Activated naive CD4-positive, alpha-beta T cell treated with anti-CD3 and anti-CD28 coated beads, Interleukin-2, amount 10 ng/mL, durations not matched to agents 7 days and 5 days (primary cell): Measurements from ENCODE around the gene CA5A.
"Not testable (repeated sequence)": the region's sequence is repeated elsewhere in the genome, so short reads cannot be mapped to it uniquely, and the experiment has no call there.

ENCODE experiments used
- CTCF ChIA-PET: fragments of 350-600 bp; sonication (Branson Sonifier 250); formaldehyde crosslinking; loops from one replicate; lab custom pipeline; 2021; ENCODE audit warnings: antibody characterized with exemption; lab: Charles Lee
- DNase-seq: peaks from one replicate; pipeline ENCODE4 v3.0.0-alpha.2; 2020
- H3K27ac Mint-ChIP-seq: one replicate; pipeline ENCODE4 v1.8.0; 2021; ENCODE audit warnings: mild to moderate bottlenecking, moderate library complexity, mixed read lengths
- H3K27me3 Mint-ChIP-seq: one replicate; pipeline ENCODE4 v1.8.0; 2021; ENCODE audit warnings: mild to moderate bottlenecking, mixed read lengths
- H3K36me3 Mint-ChIP-seq: one replicate; pipeline ENCODE4 v1.8.0; 2021; ENCODE audit warnings: mixed read lengths
- H3K4me1 Mint-ChIP-seq: one replicate; pipeline ENCODE4 v1.8.0; 2021; ENCODE audit warnings: mixed read lengths
- H3K4me3 Mint-ChIP-seq: one replicate; pipeline ENCODE4 v1.8.0; 2021; ENCODE audit warnings: mild to moderate bottlenecking, moderate library complexity, mixed read lengths
- H3K9me3 Mint-ChIP-seq: one replicate; pipeline ENCODE4 v1.8.0; 2021; ENCODE audit warnings: mixed read lengths

The CA5A gene

GRCh38 chr16:87862597-87863326 is 73.6 kb downstream of the CA5A start:
- Mint-ChIP-seq H3K4me1 (peaks cover 79% of the 10 kb centered on the region), H3K27ac (peak overlapping the region; percentile 76), H3K36me3 (peaks cover 42% of the 10 kb centered on the region)
- CTCF ChIA-PET, result interaction anchor here (14.6 kb wide), 1 partner anchor 14 kb away, joined by 254 read pairs; no protein-coding TSS in a partner anchor
- not testable (repeated sequence) for H3K4me3 Mint-ChIP-seq, H3K27me3 Mint-ChIP-seq, DNase-seq, H3K9me3 Mint-ChIP-seq

GRCh38 chr16:87861300-87862099 is 74.8 kb downstream of the CA5A start:
- not testable (repeated sequence) for DNase-seq, H3K9me3 Mint-ChIP-seq, H3K27ac Mint-ChIP-seq, H3K27me3 Mint-ChIP-seq, H3K4me3 Mint-ChIP-seq
- CTCF ChIA-PET, result interaction anchor here (1.5 kb wide), 1 partner anchor 11 kb away, joined by 9 read pairs; no protein-coding TSS in a partner anchor
- Mint-ChIP-seq H3K4me1 (peaks cover 79% of the 10 kb centered on the region), H3K36me3 (peaks cover 44% of the 10 kb centered on the region)

GRCh38 chr16:87860553-87861299 is 75.6 kb downstream of the CA5A start:
- no peak overlapping the region for H3K4me3 Mint-ChIP-seq
- CTCF ChIA-PET, result interaction anchor here (1.5 kb wide), 1 partner anchor 11 kb away, joined by 9 read pairs; no protein-coding TSS in a partner anchor
- H3K36me3 Mint-ChIP-seq, result peaks cover 42% of the 10 kb centered on the region
- H3K27ac Mint-ChIP-seq, result peak overlapping the region; percentile 64
- H3K9me3 Mint-ChIP-seq, result no peaks in the 10 kb centered on the region
- no peak for DNase-seq
- peaks cover 77% of the 10 kb centered on the region for H3K4me1 Mint-ChIP-seq
- H3K27me3 Mint-ChIP-seq, result no peaks in the 10 kb centered on the region

- CTCF ChIA-PET, result interaction anchor here (1.7 kb wide), 1 partner anchor 80 kb away, joined by 5 read pairs; no protein-coding TSS in a partner anchor
- Mint-ChIP-seq H3K4me1 (peaks cover 80% of the 10 kb centered on the region), H3K27ac (peak overlapping the region; percentile 76), H3K36me3 (peaks cover 30% of the 10 kb centered on the region)
- not testable (repeated sequence) for H3K9me3 Mint-ChIP-seq, DNase-seq, H3K27me3 Mint-ChIP-seq, H3K4me3 Mint-ChIP-seq
Measured at GRCh38 chr16:87858151-87858993, 78.0 kb downstream of the CA5A start.

GRCh38 chr16:87856791-87857228 is 79.5 kb downstream of the CA5A start:
- no peak for DNase-seq
- Mint-ChIP-seq H3K36me3 (peaks cover 35% of the 10 kb centered on the region), H3K4me3 (no peak overlapping the region), H3K4me1 (peaks cover 80% of the 10 kb centered on the region), H3K9me3 (no peaks in the 10 kb centered on the region), H3K27me3 (no peaks in the 10 kb centered on the region), H3K27ac (peak overlapping the region; percentile 91)
- CTCF ChIA-PET, result interaction anchor here (1.1 to 2.0 kb wide), 3 partner anchors 9 to 78 kb away, joined by 4 to 7 read pairs (median 7); no protein-coding TSS in a partner anchor

GRCh38 chr16:87855852-87856715 is 80.2 kb downstream of the CA5A start:
- H3K4me1 Mint-ChIP-seq, result peaks cover 77% of the 10 kb centered on the region
- H3K27ac Mint-ChIP-seq, result peak overlapping the region; percentile 91
- peaks cover 34% of the 10 kb centered on the region for H3K36me3 Mint-ChIP-seq
- H3K4me3 Mint-ChIP-seq, result peak overlapping the region; percentile 37
- CTCF ChIA-PET, result interaction anchor here (1.1 to 2.0 kb wide), 3 partner anchors 9 to 77 kb away, joined by 4 to 7 read pairs (median 5); no protein-coding TSS in a partner anchor
- DNase-seq, result peak; percentile 51
- no peaks in the 10 kb centered on the region for H3K9me3 Mint-ChIP-seq
- no peaks in the 10 kb centered on the region for H3K27me3 Mint-ChIP-seq

- Mint-ChIP-seq H3K9me3 (no peaks in the 10 kb centered on the region), H3K36me3 (peaks cover 36% of the 10 kb centered on the region), H3K27ac (peak overlapping the region; percentile 91), H3K4me1 (peaks cover 69% of the 10 kb centered on the region), H3K4me3 (no peak overlapping the region), H3K27me3 (no peaks in the 10 kb centered on the region)
- no peak for DNase-seq
- CTCF ChIA-PET, result interaction anchor here (0.6 to 2.0 kb wide), 4 partner anchors 10 to 16 kb away, joined by 3 to 7 read pairs (median 4); no protein-coding TSS in a partner anchor
Measured at GRCh38 chr16:87854907-87855683, 81.2 kb downstream of the CA5A start.

GRCh38 chr16:87854053-87854906 is 82.0 kb downstream of the CA5A start:
- H3K4me3 Mint-ChIP-seq, result peak overlapping the region; percentile 27
- peaks cover 41% of the 10 kb centered on the region for H3K36me3 Mint-ChIP-seq
- peak overlapping the region; percentile 91 for H3K27ac Mint-ChIP-seq
- CTCF ChIA-PET, result interaction anchor here (0.6 to 9.8 kb wide), 4 partner anchors 12 to 74 kb away, joined by 3 to 254 read pairs (median 42); partner anchors contain the start of gene SLC7A5
- H3K9me3 Mint-ChIP-seq, result no peaks in the 10 kb centered on the region
- H3K27me3 Mint-ChIP-seq, result no peaks in the 10 kb centered on the region
- peaks cover 65% of the 10 kb centered on the region for H3K4me1 Mint-ChIP-seq
- no peak for DNase-seq

- peak overlapping the region; percentile 65 for H3K4me3 Mint-ChIP-seq
- DNase-seq, result peak; percentile 95
- H3K4me1 Mint-ChIP-seq, result peaks cover 60% of the 10 kb centered on the region
- H3K27me3 Mint-ChIP-seq, result no peaks in the 10 kb centered on the region
- H3K36me3 Mint-ChIP-seq, result peaks cover 46% of the 10 kb centered on the region
- CTCF ChIA-PET, result interaction anchor here (1.1 to 9.8 kb wide), 3 partner anchors 10 to 73 kb away, joined by 4 to 254 read pairs (median 80); partner anchors contain the start of gene SLC7A5
- H3K27ac Mint-ChIP-seq, result peak overlapping the region; percentile 89
- no peaks in the 10 kb centered on the region for H3K9me3 Mint-ChIP-seq
Measured at GRCh38 chr16:87853411-87854052, 82.8 kb downstream of the CA5A start.

- Mint-ChIP-seq H3K27me3 (no peaks in the 10 kb centered on the region), H3K4me1 (peaks cover 40% of the 10 kb centered on the region), H3K9me3 (no peaks in the 10 kb centered on the region), H3K27ac (no peak overlapping the region), H3K36me3 (peaks cover 39% of the 10 kb centered on the region), H3K4me3 (no peak overlapping the region)
- CTCF ChIA-PET, result interaction anchor here (1.1 to 9.8 kb wide), 3 partner anchors 18 to 71 kb away, joined by 3 to 254 read pairs (median 80); partner anchors contain the start of gene SLC7A5
- no peak for DNase-seq
Measured at GRCh38 chr16:87851601-87852000, 84.7 kb downstream of the CA5A start.
